GM19240 (cell line): Measurements from ENCODE around the gene FADD.

ENCODE experiments used
- DNase-seq: peaks from one replicate; pipeline ENCODE4 v3.0.0; 2011; ENCODE audit warnings: low spot score; ENCODE audit not compliant: insufficient read length

Gene FADD

DNA sequence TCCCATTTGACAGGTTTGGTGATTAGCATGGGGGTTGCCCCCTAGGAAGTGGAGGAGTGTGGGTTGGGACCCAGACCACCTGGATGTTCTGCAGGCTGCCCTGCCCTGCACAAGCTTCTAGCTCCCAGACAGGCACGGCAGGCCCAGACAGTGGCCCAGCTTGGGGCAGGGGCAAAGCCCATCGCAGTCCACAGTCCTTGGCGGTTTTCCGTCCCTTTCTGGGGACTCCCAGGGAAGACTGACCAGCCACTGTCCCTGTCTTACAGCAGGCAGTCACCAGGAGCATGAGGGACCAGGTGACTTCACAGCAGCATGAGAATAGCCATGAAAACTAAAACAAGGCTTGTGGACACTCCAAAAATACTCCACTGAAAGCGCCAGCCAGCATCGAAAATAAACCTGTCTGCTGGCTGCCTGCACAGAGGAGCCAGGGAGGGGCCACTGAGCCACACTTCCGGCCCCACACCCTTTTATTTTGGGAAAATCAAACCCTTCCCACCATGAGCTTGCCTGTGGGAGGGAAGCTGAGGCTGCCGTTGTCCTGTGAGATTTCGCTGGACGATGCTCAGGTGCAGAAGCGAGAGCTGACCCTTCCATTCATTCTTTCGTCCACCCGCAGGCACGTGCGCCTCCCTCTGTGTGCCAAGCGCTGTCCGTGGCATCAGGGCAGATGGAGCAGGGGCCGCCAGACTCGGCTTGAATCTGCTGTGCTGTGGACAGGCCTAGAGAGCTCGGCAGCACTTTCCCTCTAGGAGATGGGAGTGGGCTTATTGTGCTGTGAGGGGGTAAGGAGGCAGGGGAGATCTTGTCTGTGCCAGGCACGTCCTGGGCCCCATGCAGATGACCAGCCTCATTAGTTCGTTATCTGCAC, 28.0 kb downstream of the FADD start:
- no peak for DNase-seq

DNA sequence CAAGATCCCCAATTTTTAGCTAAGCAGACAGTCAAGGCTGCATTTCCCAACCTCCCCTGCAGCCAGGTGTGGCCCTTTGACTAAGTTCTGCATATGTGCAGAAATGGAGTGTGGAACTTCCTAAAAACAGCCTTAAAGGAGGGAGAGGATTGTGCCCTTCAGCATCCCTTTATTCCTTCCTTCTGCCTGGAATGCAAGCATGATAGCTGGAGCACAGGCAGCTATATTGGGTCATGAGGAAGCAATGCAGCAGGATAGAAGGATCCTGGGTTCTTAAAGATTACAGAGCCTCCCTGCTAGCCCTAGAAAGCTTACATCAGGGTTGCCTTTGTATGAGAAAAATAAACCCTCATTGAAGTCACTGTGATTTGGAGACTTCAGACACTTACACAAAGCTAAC, 29.9 kb downstream of the FADD start:
- no peak for DNase-seq

DNA sequence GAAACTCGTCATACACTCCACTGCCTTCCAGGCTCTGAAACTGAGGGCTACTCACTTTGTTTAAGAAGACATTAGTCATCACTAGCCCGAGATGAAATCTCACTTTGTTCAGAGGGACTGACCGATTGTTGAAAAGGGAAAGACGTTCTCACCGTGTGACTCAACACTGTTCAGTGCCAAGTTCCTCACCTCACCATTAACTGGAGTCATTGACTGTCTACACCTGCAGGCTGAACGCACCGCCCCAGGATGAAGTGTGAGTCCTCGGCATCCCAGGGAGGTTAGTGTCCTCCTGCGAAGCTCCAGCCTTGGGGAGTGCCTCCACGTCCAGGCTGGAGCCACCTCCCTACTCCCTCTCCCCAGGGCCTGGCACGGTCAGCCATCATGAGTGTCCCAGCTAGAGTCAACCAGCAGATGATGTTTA, 30.4 kb downstream of the FADD start:
- no peak for DNase-seq

DNA sequence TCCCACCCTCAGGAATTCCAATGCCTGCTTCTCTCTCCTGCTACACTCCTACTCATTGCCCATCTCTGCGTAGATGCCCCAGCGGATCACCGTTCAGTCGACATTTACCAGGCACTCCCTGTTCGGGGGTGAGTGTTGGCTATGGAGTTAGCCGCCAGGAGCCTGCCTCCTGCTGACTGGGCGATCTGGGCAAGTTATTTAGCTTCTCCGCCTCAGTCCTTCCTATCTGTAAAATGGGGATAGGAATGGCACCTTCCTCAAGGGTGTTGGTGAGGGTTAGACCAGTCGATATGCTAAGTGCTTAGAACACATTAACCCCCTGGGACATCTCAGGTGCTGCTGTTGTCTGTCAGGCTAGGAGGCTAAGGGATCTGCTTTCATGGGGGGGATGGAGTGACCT, 30.9 kb downstream of the FADD start:
- no peak for DNase-seq

DNA sequence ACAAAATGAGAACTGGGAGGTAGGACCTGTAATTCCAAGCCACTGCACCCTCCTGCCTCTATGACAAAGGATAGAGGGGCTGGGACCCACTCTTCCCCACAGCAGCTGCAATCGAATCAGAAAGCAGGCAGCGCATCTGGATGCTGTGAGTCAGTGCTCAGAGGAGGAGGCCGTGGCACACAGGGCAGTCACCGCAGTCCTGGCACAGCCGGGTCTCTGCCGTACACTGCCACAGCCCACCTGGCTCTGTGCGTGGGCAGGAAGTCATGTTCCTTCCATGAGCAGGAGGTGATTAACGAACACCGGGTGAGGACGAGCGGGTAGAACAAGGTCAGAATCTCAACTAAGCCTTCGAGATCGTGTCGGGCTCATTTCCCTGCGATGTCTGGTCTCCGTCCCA, 37.2 kb downstream of the FADD start:
- no peak for DNase-seq

DNA sequence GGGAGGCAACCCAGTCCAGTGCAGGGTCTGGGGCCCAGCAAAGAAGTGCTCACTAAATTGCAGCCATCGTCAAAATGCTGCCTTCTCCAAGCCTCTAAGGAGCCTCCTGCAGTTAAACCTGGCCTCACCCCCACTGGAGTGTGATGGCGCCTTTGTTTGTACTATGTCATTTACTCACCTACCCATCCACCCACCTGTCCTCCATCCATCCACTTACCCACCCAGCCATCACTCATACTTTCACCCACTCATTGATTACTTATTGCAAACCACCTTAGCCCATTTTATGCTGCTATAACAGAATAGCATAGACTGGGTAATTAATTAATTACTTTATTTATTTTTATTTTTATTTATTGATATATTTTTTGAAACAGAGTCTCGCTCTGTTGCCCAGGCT, 38.6 kb downstream of the FADD start:
- DNase-seq: no peak

DNA sequence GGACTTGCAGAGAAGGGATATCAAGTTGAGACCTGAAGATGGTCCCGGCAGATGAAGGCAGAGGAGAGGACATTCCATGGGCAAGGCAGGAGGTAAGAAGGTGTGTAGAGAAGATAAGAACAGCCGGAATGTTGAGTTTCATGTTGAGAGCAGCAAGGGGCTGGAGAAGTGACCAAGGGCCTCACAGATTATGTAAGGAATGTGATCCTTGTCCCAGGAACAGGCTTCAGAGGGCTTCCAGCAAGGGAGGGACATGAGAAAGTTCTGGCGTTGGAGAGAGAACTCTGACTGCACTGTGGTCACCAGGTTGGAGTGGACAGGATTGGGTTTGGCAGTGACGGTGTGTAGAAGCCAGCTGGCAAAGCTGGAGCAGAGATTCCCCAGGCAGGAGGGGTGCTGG, 39.8 kb downstream of the FADD start:
- DNase-seq: no peak

DNA sequence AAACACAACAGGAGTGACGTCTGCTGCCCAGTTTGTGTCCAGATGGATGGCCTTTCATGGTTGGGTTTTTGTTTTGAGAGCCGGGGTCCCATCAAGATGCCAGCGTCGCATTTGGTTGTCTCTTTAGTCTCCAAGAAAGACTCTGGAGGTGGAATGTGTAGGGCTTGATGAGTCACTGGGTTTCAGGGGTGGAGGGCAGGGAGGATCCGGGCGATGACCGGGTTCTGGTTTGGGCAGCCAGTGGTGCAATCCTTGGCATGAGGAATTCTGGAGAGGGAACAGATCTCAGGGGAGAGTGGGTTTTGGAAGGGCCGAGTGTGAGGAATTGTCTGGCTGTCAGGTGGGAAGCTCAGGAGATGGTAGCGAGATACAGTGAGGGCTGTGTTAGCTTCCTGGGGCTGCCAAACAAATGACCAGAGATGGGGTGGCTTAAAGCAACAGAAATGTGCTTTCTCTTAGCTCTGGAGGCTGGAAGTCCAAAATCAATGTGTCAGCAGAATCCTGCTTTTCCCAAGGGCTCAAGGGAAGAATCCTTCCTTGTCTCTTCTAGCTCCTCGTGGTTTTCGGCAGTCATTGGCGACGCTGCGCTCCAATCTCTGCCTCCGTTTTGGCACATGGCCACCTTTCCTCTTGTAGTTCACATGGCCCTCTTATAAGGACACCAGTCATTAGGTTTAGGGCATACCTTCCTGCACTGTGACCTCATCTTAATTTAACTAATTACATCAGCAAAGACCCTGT, 41.0 kb downstream of the FADD start:
- no peak for DNase-seq

DNA sequence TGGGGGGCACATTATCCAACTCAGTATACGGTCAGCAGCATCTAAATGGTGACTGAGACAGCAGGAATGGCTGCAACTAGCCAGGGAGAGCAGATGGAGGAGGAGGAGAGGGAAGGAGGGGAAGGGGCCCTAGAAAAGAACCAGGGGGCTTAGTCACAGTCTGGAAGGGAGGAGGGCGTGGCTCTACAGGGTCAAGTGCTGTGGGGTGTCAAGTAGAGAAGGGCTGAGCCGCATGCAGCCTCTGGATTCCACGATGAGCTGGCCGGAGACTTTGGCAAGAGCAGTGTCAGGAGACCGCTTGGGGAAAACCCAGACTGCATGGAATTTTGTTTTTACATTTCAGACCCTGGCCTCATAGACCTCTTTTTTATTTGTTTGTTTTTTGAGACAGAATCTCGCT, 41.6 kb downstream of the FADD start:
- no peak for DNase-seq

DNA sequence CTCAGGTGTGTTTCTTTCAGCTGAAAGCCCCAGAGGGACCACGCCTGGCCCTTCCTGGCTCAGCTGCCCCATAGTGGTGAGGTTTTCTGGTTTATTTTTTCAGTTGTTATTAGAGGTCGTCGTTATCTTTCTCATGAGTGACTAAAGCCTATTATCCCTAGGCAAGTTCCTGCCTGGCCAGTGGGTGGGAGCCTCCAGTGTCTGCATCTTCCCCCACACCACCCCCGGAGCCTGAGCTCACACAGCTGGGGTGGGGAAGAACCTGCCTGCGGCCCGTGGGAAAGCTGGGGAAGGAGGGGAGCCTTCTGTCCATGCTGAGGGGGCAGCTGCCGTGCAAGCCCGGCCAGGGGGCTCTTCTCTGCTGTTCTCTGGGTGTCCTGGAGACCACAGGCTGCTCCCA, 43.1 kb downstream of the FADD start:
- DNase-seq: no peak

DNA sequence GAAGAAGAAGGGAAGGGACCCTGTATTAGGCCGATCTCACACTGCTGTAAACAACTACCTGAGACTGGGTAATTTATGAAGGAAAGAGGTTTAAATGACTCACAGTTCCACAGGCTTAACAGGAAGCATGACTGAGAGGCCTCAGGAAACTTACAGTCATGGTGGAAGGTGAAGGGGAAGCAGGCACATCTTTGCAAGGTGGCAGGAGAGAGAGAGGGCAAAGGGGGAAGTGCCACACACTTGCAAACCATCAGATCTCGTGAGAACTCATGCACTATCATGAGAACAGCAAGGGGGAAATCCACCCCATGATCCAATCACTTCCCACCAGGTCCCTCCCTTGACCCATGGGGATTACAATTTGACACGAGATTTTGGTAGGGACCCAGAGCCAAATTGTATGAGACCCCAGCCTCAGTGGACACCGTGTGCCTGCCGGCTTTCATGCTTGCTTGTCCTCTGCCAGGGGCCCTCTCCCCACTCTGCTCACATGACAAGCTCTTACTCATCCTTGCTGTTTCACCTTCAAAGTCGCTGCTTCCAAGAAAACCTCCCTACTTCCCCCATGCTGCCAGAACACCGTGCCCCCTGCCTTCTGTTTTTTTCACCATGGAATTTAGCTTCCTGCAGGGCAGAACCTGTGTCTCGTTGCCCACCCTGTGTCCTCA, 44.1 kb downstream of the FADD start:
- DNase-seq: no peak

DNA sequence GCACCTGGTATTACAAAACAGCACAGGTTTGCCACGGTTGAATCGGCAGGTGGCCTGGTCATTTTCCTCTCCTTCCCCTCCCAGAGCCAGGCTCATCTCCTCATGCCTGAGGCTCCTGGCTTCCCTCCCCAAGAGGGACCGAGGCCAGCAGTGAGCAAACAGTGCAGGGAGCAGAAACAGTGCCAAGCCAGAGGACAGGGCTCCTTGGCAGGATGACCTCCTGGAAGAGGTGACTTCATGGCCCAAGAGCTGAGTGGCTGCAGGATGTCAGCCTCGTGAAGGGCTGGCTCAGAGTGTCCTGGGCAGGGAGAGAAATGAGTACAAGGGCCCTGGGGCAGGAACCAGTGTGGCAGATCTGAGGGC, 44.6 kb downstream of the FADD start:
- DNase-seq: no peak

DNA sequence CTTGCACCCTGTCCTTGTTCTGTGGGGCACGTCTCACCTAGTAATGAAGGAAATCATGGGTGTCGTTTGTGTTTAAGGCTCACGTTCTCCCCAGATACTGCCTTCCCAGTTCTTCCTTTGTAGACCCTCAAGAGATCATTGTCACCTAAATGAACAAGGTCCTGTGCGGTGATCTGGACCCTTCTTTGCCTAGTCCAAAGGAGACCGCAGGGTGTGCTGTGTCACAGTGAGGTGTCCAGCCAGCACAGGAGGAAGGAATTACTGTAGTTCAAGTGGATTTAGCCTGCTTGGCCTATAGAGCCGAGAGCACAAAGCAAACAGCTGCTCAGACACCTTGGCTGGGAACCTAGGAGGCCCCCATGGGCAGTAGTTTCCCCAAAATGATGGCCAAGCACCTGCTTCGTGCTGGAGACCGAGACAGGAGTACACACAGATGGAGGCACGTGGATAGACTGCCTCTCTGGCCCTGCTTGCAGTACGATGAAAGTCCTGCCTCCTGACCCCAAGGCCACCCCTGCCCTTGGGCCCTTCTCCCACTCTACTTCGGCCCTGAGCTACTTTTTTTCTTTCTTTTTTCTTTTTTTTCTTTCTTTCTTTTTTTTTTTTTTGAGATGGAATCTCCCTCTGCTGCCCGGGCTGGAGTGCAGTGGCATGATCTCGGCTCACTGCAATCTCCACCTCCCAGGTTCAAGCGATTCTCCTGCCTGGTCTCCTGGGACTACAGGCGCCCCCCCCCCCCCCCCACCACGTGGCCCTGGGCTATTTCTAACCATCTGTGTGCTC, 48.0 kb downstream of the FADD start:
- no peak for DNase-seq

DNA sequence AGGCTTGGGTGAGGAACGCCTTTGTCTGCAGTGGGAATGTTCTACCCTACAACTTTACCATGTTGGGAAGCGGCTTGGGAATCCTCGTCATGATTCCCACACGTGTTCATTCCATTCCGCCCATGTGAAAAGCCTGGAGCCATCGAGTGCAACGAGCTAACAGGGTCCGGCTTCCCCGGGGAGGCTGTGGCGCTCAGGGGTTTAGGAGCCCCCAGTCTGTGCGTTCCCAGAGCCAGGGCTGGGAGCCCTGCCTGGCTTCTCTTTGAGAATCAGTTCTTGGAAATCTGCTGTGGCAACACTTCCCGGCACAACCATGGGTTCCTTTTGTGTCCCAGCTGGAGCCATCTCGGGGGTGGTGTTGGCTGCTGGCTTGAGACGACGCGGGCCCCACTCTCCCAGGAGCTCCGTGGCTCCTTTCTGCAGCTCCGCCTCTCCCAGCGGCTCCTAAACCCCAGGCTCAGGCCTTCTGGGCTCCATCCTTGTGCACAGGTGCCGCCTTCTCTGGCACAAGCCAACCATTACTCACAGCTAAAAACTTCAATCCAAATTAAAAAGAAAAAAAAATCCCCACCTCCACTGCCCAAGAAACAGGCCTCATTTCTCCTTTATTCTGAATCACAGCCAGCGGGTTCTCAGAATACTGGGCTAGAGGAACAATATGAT, 48.7 kb downstream of the FADD start:
- no peak for DNase-seq

DNA sequence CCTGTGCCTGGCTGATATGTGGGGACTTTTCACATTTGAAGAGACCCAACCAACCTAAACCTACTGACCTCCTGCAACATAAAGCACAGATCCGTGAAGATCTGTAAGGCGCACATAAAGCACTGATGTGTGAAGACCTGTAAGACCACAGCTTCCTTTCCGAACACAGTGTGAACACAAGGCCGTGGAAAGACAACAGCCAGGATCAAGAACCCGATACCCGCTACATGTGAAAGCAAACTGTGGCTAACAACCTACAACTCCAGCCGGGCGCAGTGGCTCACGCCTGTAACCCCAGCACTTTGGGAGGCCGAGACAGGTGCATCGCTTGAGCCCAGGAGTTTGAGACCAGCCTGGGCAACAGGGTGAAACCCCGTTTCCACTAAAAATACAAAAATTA, 49.7 kb downstream of the FADD start:
- no peak for DNase-seq

DNA sequence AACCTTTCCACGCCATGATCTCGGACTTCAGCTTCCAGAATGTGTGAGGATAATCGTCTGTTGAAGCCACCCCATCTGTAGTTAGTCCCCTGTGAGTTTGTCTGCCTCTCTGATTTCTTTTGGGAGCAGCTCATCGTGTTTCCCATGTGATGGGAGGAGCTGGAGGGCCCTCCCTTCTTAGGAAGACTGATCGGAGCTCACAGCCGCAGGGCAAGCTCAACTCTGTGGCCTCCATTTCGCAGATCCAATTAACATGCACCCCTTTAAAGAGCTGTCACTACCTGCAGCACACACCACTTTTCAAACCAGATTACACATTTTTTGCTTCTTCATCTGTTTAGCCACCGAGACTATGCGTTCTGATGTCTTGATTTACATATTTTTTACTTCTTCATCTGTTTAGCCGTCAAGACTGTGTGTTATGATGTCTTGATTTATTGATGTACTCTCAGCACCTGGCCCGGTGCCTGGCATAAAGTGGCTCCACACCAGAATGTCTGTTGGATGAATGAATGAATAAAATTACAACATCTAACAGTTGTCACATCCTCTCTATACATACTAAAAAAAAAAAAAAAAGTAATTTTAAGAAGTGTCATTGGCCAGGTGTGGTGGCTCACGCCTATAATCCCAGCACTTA, 52.5 kb downstream of the FADD start:
- DNase-seq: no peak
